Lower leg skin (tissue), 3 donors: ENCODE data around the gene PVR.

Source experiments
- POLR2A ChIP-seq, 2 donors: fragments of 450-650 bp; IDR thresholded peaks; one replicate each; pipeline ENCODE4 v1.6.1; 2016 to 2017; ENCODE audit warnings: antibody characterized with exemption in 2 of 2, mild to moderate bottlenecking in 1 of 2, moderate library complexity in 1 of 2
- TF ChIP-seq, protein P1 (sequence below), 3 donors: fragments of 450-650 bp; IDR thresholded peaks; one replicate each; pipeline ENCODE4 v1.5.1; 2016; ENCODE audit warnings: antibody characterized with exemption in 3 of 3, mild to moderate bottlenecking in 3 of 3, moderate library complexity in 2 of 3

DNA sequence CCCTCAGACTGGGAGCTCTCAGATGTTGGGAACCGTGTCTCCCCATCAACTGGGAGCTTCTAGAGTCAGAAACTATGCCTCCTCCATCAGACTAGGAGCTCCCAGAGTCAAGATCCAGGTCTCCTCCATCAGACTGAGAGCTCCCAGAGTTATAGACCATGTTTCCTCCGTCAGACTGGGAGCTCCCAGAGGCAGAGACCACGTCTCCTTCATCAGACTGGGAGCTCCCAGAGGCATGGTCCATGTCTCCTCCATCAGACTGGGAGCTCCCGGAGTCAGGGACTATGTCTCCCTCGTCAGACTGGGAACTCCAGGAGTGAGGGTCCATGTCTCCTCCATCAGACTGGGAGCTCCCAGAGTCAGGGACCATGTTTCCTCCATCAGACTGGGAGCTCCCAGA is 65.2 kb downstream of the PVR start:
- TF ChIP-seq, protein P1, sequence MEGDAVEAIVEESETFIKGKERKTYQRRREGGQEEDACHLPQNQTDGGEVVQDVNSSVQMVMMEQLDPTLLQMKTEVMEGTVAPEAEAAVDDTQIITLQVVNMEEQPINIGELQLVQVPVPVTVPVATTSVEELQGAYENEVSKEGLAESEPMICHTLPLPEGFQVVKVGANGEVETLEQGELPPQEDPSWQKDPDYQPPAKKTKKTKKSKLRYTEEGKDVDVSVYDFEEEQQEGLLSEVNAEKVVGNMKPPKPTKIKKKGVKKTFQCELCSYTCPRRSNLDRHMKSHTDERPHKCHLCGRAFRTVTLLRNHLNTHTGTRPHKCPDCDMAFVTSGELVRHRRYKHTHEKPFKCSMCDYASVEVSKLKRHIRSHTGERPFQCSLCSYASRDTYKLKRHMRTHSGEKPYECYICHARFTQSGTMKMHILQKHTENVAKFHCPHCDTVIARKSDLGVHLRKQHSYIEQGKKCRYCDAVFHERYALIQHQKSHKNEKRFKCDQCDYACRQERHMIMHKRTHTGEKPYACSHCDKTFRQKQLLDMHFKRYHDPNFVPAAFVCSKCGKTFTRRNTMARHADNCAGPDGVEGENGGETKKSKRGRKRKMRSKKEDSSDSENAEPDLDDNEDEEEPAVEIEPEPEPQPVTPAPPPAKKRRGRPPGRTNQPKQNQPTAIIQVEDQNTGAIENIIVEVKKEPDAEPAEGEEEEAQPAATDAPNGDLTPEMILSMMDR (IDR thresholded peaks at IDR 0.05) = no peak
- TF ChIP-seq POLR2A (IDR thresholded peaks at IDR 0.05) = no peak
